NCI-H1930 (cell line): ENCODE measurements around the gene C1orf210.

ENCODE experiments used
- DNase-seq, 2 experiments: peaks; one replicate each; lab custom pipeline; 2025; lab: John Stamatoyannopoulos, UW

The C1orf210 gene

DNA sequence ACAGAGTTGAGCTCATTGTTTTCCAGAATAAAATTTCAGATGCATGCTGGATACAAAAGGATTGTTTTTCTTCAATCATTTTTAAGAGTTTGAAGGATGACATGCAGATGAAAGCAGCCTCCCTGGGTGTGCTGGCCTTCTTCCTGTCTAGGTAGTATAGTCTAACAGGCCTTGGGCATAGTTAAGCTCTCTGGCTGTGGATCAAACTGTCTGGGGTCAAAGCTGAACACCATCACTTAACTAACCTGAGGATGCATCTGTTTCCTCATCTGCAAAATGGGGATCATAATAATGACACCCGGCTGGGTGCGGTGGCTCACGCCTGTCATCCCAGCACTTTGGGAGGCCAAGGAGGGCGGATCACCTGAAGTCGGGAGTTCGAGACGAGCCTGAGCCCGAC lies 9.4 kb upstream of the C1orf210 start:
- DNase-seq: no peak

DNA sequence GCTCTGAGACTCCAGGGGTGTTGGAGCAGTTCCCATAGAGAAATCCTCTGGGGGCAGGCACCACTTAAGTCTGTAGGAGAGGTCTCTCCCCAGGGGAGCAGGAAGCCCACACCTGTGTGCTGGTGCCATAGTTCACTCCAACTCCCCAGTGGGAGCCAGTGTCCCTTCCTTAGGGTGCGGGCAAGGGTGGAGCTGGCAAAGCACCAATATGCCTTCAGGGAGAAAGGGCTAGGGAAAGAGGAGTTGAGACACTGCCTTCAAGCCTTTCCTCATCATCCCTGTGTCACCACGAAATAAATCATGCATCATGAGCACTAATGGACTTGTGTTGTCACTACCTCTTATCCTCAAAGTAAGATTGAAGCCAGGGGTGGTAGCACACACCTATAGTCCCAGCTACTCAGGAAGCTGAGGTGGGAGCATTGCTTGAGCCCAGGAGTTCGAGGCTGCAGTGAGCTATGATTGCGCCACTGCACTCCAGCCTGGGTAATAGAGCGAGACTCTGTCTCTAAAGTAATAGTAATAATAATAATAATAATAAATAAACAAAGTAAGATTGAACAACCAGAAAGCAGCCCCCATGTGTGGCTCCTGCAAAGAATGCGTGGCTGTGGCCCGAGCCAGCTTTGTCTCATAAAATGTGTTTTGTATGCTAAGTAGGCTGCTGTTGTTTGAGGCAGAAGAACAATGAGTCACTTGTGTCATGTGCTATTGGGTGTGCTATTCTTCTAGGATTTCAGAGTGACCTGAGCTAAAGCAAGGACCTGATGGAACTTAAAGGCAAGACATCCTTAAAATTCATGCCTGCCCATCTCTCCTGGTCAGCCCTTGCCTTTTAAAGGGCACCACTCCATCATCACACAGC lies 8.7 kb upstream of the C1orf210 start:
- DNase-seq: no peak

DNA sequence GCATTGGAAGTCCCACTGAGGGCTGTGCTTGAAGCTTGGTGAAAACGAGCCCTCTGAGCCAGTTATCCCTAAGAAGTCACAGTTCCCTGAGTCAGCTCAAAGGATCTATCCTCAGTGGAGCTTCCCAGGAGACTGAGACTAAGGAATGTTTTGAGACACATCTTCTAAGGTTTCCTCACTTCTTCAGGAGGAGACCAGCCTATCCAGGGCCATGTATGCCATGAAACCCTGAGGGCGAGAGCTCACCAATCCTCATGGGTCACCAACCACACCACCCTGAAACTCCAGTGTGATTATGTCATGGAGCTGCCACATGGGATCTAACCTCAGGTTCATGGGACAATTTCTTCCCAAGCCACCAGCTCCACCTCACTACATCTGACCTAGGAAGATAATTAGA lies 7.8 kb upstream of the C1orf210 start:
- DNase-seq: no peak

DNA sequence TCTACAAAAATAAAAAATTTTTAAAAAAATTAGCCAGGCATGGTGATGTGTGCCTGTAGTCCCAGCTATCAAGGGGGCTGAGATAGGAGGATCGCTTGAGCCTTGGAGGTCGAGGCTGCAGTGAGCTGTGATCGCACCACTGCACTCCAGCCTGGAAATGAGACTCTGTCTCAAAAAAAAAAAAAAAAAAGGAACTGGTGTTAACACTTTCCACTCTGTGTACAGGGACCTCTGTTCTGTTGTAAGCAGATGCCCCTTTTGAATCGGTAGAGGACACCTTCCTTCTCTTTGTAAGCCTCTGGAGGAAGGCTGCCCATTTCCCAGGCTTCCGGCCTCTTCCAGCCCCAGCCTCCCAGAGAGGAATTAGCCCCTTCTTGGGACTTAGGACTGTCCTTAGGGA lies 7.3 kb upstream of the C1orf210 start:
- no peak for DNase-seq

DNA sequence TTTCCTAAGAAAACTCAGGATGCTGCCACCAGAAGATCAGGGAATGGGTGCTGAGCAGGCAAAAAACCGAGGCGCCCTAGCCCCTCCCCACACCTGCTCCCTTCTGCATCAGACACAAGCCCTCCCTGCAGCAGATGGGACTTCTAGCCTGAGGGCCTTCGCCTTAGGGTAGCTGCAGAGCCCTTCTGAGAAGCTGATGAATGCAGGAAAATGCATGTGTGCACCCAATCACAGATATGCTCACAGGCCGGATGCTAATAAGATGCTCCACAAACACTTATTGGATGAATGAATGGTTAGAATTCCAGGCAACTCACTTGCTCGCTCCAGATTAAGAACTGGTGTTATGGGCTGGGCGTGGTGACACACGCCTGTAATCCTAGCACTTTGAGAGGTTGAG lies 6.8 kb upstream of the C1orf210 start:
- no peak for DNase-seq

DNA sequence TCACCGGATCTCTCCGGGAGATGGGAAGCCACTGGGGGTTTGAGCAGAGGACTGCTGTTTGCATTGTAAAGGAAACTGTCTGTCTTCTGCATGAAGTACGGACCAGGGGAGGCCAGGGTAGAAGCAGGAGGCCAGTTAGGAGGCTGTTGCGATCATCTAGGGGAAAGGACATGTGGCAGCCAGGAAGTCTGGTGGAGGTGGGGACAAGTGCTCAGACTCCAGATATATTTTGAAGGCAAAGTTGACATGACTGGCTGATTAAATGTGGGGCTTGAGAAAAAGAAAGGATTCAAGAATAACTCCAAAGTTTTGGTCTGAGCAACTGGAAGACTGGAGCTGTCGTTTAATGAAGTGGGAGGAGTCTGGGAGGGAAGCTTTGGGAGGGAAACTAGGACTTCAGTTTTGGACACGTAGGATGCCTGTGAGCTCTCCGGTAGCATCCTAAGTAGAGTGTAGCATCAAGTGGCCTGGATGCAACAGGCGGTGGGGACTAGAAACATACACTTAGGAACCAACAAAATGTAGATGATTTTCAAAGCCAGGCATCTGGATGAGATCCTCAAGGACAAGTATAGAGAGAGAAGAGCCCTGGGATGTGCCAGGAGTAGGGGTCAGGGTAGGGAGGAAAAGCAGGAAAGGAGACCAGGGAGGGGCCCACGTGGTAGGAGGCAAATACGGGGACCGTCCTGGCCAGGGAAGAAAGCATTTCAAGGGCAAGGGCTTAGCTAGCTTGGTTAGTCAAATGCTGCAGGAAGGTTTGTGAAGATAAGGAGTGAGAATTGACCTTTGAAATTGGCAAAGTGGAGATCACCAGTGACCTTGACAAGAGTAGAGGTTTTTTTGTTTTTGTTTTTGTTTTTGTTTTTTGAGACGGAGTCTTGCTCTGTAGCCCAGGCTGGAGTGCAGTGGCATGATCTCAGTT lies 3.7 kb upstream of the C1orf210 start:
- no peak for DNase-seq

DNA sequence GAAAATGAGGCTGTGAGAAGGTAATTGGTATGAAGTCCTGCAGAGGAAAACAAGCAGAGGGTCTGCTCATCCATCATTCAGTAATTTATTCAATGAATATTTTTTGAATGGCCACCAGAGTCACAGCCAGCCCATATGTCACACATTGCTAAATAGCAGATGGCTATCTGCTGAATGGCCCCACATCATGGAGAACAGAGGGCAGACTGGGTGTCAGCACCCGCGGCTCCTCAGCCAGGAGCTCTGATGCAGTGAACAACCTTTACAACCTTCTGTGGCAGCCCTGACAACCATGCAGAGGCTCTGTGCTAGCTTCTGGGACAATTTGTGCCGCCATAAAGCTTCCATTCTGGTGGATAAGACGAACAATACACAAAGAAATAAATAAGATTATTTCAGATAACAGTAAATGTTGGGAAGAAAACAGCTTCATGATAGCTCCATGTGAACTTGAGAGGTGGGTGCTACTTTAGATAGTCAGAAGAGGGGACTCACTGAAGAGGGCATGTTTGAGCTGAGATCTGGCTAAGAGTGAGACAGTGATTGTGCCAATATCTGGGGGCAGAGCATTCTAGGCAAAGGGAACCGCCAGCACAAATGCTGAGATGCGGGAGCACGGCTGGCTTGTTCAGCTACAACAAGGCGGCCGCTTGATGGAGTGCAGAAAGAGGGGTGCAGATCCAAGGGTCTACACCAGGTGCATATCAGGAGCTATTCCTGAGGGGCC lies 2.8 kb upstream of the C1orf210 start:
- no peak for DNase-seq

DNA sequence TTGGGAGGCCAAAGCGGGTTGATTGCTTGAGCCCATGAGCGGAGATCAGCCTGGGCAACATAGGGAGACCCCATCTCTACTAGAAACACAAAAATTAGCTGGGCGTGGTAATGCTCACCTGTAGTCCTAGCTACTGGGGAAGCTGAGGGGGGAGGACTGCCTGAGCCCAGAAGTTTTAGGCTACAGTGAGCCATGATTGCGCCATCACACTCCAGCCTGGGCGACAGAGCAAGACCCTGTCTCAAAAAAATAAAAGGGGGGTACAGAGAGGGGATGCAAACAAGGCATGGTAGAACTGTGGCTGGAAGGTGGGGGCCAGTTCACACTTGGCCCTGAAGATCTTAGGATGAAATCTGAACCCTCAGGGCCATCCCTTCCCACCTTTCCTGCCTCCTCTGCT lies 1.2 kb upstream of the C1orf210 start:
- no peak for DNase-seq

DNA sequence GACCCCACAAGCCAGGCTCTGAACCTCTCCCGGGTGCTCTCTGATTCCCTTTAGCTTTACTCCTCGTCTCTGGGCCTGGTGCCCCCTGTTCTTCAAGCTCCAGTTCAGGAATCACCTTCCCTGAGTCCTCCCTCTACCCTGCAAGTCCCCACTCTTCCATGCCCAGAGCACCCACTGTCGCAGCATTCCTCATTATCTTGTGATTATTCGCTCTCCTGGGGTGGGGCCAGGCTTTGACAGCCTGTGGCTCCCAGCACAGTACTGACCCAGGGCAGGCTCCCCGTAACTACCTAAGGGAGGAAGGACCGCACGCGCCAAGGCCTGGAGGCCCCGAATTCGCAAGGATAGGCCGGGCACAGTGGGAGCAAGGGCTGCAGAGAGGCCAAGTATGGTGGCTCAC lies 734 bp upstream of the C1orf210 start:
- DNase-seq: no peak

DNA sequence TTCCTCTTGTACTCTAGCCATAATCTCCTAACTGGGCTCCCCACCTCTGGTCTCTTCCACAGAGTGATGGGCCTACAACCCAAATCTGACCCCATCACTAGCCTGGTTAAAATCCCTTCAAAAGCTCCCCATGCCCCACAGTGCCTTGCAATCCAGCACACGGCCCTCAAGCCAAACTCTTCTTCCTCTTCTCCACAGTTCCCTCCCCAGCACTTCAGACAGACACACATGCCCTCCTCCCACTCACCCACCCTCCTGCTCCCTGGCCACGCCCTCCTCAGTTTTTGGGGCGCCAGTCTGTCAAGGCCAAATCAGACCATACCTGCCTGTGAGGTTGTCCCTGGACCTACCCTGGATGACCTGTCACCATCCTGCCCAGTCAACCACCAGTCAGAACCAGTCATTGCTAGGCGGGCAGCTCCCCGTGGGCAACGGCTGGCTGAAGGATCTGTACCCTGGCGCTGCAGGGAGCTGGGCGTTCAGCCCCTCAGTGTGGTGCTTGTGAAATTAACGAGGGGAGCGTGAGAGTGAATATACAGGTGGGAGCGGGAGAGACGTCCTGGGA lies 753 bp downstream of the C1orf210 start:
- DNase-seq: no peak

DNA sequence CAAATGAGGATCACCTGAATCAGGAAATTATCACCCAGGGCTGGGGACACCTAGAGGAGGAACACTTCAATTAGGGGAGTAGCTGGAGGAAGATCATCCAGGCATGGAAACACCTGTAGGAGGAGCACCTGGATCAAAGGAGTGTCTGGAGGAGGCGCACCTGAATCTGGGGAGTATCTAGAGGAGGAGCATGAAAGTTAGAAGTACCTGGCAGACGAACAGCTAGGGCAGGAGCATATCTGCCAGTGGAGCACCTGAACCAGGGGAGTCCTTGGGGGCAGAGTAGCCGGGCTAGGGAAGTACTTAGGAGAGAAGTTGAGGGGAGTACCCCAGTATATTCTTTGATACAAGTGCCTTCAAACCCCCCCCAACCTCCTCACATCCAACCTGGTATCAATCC lies 1.3 kb downstream of the C1orf210 start:
- no peak for DNase-seq

DNA sequence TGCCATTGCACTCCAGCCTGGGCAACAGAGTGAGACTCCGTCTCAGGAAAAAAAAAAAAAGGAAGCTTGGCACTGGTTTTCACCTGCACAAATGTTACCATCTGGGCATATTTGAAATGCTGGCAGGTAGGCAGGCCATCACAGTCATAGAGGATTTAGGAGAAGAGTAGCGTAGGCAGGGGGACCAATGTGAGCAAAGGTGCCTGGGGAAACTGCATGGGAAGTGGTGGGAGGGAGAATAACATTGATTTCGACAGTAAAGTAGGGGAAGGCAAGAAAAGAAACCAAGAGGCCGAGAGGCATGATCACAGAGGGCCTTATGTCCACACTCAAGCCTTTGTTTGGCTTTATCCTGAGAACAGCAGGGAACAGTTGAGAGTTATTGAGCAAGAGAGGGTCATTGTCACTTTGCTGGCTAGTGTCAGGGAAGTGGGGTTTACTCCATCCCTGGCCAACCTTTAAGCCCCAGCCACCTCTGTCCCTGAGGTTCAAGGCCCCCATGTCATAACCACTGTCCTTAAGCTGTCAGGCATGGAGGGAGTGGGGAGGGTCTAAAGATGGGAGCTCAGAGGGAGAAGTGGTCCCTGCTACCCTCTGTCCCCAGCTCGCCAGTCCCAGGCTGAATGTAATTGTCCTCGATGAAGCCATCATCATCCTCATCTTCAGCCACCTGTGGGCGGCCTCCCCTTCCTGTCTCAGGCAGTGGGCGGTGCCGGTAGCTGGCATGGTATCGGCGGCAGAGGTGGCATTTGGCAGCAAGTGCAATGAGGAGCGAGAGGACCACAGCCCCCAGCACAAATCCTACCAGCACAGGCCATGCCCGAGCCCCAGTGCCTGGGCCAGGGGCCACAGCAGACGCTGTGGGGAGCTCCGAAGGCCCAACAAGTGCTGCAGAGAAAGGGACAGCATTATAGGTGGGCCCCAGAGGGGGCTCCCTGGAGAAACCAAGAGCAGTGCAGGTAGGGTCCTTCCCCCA lies 2.9 kb downstream of the C1orf210 start:
- DNase-seq: no peak

DNA sequence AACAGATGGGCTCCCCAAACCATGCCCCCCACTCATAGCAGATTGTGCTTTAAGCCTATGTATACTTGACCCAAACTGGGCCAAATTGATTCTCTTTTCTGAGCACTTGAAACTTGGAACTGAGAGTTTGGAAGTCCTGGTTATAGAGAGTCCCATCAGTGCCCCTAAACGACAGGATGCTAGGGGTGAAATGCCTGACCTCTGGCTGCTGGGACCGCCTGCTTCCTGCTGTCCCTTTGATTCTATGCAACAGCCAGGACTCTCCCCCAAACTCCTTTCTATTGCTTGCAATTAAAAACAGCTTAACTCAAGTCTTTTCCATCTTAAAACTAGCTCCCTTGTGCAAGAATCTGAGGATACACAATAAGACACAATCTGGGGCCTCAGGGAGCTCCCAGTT lies 4.7 kb downstream of the C1orf210 start:
- DNase-seq: no peak

DNA sequence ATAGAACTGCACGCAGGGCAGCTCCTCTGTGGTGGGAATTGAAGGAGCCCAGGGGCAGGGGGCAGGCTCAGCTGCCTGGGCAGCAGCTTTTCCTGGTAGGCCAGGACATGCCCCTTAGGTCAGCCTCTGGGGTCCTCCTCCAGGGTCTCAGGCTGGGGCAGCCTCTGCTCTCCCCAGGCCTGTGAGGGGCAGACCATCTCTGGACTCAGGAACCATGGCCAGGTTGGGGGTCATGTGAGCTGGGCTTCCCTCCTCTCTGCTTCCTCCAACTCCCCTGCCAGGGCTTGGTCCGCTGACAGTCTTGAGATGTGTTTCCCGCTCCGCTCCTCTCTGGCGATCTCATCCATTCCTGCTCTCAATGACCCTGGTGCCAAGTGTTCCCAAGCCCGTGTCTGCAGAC lies 5.7 kb downstream of the C1orf210 start:
- DNase-seq: no peak

DNA sequence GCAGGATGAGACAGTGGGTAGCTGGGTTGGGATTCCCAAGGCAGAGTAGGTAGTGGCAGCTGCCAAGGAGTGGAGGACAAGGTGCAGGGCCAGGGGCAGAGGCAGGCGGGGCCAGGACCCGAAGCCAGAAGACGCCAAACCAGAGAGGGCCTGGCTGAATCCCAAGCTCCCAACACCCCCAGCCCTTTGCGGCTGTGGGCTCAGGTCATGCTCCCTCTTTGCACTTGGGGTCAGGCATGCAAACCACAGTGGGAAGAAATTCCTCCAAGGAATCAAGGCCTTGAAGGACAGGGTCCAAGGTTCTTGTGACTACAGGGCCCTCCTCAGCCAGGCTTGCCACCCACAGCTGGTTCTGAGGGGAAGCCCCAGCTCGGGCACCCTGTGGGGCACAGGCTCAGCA lies 6.2 kb downstream of the C1orf210 start:
- no peak for DNase-seq

DNA sequence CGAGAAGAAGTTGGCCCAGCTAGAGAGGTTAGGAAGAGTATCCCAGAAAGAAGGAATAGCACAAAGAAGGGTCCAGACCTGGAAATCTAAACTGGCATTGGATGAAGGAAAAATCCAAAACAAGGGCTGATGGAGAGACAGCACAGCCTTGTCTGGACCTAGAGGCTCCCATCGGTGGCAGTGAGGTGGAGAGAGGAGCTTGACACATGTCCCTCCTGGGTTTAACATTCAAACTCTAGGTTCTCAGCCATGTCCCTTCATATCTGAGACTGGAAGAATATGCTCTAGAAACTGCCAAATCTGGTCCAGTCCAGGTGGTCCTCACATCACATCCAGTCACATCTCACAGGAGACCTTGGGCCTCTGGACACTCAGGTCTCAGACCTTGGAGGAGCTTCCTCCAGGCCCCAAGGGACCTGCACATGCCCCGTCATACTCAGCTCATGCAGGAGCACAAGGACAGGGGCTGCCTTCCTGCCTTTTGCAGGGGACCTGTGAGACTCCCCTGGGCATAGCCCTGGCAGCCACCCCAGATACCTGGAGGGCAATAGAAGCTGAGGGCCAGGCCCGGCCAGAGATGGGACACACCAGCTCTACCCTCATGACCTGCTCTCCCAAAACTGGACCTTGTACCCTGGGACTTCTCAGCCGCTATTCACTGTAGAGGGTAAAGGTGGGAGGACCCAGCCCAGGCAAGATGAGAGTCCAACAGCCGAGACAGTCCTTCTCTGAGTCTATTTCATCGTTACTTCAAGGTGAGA lies 8.1 kb downstream of the C1orf210 start:
- no peak for DNase-seq

DNA sequence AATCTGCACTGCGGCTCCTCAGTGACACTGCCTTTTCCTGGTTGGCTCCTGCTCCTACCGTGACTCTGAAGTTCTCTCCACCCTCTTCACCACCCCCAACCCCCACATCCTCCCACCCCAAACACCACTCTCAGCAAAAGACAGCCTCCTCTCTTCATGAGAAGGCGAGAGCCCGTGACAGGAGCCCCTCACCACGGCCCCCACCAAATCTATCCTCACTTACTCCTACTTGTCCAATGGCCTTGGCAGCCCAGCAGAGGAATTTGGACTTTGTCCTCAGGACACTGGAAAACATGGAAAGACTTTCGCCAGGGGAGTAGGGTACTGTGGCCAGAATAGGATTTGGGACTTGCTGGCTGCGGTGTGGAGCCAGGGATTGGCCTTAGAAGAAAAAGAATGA lies 8.7 kb downstream of the C1orf210 start:
- DNase-seq: no peak

DNA sequence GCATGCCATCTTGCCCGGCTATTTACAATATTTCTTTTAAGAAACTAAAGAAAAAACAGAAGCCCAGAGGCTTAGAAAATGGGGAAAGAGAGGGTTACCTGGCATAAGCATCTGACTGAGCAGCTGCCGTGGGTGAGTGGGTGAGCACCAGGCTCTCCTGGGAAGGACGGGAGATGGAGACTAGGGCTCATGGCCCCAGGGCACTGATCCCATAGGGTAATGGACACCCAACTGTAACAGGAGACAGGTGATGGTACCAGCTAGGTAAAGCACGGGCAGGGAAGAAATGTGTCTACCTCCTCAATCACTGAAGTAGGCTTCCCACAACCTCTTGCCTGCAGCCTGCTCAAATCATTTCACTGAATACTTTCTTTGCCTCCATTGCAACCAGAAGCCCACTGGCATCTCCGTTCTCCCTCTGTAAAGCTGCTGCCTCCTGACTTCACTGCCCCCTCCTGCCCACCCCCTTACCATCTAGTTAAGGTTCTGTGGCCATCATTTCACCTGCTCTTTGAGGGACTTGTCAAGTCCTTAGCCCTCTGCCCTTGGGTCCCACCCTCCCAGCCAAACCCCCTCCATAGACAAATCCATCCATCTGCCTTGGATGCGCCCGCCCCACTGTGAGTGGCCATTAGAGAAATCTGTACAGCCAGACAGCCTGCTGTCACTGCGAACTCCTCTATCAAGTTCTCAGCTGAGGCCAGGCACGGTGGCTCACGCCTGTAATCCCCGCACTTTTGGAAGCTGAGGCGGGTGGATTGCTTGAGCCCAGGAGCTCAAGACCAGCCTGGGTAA lies 9.4 kb downstream of the C1orf210 start:
- DNase-seq: no peak

DNA sequence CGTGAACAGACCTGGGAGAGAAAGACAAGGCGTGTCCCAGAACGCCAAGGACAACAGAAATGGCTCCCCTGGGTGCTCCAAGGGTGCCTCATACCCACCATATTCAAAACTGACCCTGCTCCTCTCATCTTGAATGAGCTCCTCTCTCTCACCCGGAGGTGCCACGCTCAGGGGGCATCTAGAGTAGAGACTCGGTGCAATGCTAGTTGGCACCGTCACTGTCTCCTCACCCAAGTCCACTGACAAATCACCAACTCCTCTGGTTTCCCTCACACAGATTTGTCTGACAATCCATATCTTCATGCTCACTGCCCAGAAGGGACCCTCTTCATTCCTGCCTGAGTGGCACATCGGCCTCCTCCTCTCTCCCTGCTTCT lies 10.6 kb downstream of the C1orf210 start:
- DNase-seq: no peak
